Measurements from ENCODE around the gene FAM83E. TPM values are rescaled to one million over a fixed set of nuclear protein-coding genes. Genes with fewer than 3 reads are reported as not detected.
"Not testable (repeated sequence)": the region's sequence is repeated elsewhere in the genome, so short reads cannot be mapped to it uniquely, and the experiment has no call there.

Gene FAM83E
- total RNA-seq, 1 donor from 2014 or later, result not detected

DNA sequence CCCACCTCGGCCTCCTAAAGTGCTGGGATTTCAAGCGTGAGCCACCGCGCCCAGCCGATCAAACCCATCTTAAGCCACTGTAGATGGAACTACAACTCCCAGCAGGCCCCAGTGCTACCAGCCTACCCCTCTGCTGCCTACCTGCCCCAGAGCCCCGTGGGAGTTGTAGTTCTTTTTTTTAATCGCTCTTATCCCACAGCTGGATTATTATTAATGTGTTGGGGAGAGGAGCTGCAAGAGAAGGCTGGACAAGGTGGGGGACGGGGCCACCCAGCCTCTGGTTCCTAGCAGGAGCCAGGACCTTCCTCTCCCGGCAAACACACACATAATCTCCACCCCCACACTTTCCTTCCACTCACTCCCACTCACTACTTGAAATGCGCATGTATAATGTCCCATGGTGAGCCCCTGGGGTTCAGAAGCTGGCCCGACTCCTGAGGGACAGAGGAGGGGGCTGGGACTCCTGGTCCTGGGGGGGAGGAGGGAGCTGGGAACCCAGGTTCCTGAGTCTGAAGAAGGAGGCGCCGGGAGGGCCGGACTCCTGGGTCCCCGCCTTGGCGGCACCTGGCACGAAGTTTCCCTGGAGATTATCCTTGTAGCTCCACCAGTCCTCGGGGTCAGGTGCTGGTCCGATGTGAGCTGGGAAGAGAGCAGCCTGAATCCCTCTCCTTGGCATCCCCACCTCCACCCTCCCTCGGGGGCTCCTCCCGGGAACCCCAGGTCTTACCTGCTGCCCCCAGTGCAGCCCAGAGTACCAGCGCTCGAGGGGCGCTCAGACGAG is 30.2 kb upstream of the FAM83E start:
- intact Hi-C loops (cut with DNase I), result loop anchor here (5.0 kb wide), 2 partner anchors 192 to 312 kb away; partner anchors contain the start of gene HSD17B14
- DNase-seq (ENCODE audit: low spot score), result no peak

DNA sequence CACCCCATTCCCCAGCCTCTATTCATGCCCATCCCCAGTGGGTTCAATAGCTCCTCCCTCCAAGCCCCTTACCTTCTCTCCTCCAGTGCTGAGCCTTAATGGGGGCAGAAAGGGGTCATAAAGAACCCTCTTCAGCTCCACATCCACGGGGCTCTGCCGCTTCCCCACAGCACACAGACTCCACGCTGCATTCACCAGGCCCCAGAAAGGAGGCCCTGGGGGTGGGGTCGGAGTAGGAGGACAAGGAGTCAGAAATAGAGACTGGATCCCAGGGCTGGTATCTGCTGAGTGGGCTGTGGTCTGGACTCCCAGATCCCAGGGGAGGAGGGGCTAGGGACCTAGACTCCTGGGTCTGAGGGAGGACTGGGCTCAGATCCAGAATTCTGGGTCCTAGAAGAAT is 29.5 kb upstream of the FAM83E start:
- no peak for DNase-seq (ENCODE audit: low spot score)
- intact Hi-C loops (cut with DNase I), result no loop called here

DNA sequence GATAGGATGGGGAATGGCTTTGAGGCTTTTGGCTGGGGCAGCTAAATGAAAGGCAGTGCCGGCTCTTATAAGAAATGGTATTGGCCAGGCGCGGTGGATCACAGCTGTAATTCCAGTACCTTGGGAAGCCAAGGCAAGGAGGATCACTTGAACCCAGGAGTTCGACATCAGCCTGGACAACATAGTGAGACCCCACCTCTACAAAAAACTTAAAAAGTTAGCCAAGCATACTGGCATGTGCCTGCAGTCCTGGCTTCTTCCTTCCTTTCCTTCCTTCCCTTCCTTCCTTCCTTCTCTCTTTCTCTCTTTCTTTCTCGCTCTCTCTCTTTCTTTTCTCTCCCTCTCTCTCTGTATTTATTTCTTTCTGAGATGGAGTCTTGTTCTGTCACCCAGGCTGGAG is 28.0 kb upstream of the FAM83E start:
- no peak for DNase-seq (ENCODE audit: low spot score)
- intact Hi-C loops (cut with DNase I), result no loop called here

DNA sequence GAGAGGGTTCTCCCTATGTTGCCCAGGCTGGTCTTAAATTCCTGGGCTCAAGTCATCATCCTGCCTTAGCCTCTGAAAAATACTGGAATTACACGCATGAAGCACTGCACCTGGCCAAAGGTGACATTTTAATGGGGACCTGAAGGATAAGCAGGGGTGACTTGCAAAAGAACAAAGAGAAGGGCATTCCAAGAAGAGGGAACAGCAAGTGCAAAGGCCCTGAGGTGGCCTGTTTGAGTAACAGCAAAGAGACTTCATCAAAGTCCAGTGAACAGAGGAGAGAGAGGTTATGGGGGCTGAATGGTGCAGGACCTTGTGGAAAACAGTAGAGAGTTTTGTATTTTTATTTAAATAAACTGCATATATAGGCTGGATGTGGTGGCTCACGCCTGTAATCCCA is 27.0 kb upstream of the FAM83E start:
- intact Hi-C loops (cut with DNase I), result no loop called here
- no peak for DNase-seq (ENCODE audit: low spot score)

DNA sequence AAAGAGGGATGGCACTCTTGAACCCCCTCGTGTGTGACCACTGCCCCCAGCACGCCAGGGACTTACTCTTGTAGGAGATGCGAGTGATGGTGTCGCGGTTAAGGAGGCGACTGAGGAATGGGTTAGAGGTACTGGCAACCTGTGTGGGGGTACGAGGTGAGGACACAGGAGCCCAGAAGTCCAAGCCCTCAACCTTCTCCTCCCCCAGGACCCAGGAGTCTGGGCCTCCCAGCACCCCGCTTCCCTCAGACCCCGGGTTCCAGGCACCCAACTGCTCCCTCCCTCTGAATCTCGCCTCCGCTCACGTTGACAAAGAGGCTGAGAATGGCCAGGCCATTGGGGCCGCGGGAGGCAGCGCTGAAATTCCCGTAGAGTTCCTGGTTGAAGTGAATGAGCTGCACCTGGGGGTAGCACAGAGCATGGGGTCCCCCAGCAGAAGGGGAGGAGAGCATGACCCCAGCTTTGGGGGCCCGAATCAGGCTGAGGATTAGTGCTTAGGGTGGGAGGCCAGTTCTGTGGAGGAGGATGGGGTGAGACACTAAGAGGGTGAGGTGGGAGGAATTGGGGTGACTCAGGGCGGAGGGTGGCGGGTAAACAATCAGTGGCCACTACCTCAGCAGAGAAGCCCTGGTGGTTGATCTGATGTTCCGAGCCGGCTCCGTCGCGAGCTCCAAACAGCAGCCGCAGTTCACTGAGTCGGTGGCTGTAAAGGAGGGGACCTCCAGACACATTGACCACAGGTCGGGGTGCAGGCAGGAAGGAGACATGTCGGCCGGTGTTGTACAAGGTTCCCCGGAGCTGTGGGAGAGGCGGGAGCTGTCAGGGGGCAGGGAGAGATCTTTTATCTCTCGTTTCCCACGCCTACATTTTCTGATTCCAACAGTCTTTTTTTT is 24.9 kb upstream of the FAM83E start:
- no peak for DNase-seq (ENCODE audit: low spot score)
- intact Hi-C loops (cut with DNase I), result no loop called here

DNA sequence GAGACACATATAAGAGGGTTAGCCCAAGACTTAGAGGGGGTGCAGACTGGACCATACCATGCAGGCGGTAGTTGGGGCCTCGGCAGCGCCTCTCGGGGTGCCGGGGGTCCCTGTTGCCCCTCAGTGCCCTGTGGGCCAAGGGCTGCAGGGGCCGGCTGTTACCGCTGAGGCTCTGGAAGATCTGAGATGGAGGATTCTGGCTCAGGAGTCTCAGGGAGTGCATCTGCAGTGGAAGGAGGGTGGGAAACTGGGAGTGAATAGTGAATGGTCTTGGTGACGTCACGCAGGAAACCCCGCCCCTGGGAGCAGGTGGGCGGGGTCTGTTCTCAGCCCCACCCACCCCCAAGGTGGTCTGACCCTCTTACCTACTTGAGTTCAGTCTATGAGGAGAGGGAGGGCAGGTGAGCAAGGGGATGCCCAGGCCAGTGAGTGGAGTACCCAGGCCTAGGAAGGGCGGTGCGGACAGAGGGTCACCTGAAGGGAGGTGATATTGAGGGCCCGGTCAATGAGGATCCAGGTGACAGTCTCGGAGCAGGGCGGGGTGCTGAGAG is 24.0 kb upstream of the FAM83E start:
- intact Hi-C loops (cut with DNase I), result no loop called here
- no peak for DNase-seq (ENCODE audit: low spot score)

DNA sequence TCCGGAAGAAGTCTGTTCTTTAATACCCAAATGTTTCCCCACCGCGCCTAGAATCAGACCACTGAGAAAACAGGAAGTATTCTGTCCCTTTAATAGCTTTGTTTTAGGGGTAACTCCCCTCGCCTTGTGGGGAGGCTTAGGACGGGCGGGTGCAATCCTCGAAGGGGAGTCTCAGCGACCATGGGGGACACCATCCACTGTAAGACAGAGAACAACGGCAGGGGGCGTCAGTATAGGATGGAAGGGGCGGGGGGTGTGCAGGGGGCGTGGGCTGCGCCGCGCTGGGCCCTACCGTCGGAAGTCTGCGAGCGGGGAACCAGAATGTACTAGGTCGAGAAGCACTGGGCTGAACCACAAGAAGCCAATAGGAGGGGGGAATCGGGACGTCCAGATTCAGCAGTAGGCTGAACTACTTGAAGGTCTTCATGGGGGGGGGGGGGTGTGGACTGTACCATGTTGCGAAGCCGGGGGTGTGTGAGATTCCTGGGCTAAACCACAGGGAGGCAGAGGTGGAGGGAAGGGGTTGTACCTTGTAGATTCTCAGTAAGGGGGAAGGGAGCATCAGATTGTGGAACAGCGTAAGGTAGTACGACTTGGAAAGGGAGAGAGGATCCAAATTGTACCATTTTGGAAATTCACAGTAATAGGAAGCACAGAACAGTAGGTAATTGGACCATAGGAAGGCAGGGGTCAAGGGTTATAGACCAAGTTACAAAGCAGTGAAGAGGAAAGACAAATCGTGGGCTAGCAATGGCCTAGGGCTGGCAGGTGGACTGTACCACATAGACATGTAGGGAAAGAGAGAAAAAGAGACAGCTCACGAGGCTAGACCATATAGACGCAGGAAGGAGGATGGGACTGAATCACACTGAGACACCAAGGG is 23.3 kb upstream of the FAM83E start:
- DNase-seq (ENCODE audit: low spot score), result peak; percentile 91
- intact Hi-C loops (cut with DNase I), result no loop called here

DNA sequence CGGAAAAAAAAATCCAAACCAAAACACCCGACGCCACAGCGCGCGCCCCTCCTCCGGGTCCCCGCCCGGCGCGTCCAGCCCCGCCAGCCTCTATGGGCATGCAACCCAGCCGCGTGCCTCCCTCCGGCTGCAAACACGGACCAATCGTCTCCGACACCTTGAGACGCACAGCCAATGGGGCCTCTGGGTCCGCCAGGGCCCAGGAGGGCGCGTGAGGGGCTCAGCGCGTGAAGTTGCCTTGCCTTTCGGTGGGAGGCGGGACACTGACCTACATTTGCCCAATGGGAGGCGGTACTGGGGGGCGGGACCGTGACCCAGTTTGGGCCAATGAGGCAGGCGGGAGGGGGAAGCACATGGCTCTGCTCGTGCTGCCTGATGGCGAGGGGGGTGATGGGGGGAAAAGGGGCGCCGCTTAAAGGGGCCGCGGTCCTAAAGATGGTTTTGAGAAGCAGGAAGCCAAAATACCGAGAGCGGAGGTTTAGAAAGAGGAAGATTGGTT is 22.6 kb upstream of the FAM83E start:
- intact Hi-C loops (cut with DNase I), result no loop called here
- DNase-seq (ENCODE audit: low spot score), result peak; percentile 98

DNA sequence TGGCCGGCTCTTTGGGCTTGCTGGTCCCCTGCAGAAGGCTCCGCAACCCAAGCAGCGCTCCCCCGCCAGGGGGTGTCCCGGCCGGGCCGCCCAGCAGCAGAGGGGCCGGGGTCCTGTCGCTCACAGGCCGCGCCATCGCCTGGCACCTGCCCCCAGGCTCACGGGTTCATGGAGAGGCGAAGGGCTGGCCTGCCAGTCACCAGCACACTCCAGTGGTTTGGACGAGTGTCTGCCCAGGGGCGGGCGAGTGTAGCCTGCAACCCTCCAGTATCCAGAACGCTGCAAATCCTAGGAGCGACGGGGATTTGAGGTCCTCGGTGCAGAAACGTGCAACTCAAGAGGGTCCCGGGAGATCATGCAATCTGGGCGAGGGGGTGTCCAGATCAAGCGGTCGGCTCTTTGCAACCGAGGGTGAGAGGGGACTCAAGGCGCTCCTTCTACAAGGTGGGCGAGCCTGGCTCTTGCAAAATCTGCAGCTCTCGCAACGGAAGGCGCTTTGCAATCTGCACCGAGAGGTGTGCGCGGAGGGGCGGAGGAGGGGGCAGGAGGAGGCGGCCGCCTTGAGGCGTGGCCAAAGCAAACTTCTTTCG is 22.1 kb upstream of the FAM83E start, which contains the start of gene DBP:
DBP (minus strand) TSS at position 521 of the 590 bp plus-strand sequence; CDS start at position 136, 385 bp downstream.
- no peak for DNase-seq (ENCODE audit: low spot score)
- intact Hi-C loops (cut with DNase I), result no loop called here

DNA sequence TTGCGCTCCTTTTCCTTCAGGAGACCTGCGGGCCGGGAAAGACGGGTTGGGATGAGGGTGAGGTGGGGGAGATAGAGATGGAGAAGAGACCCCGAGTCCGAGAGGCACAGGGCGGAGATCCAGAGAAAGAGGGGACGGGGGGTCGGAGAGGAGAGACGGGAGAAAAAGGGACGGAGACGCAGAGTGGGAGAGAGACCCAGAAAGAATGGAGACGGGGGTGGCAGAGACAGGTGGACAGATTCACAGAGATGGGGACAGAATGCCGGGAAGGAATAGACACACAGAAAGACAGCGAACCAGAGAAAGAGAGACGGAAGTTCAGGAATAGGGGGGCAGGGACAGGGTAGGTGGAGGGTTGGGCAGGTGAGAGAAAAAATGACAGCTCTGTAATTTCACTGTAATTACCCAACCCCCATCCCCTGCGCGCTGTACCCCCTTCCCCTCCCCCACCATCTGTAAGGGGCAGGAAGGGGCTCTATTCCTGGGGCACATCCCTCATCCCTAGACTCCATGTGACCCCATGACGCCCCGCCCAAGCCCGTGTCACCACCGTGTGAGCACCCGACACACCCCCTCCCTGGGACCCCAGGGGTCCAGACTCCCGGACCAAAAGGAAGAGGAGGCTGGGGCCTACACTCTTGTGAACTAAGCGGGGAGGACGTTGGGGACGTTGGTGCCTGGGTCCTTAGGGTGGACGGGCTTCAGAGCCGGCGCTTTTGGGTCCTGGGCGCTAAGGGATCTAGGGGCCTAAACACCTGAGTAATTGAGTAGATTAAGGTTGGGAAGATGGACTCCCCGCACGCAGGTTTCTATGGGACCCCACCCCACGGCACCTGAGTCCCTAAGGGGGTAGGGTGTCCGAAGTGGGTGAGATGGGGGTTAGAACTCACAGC is 21.3 kb upstream of the FAM83E start:
- intact Hi-C loops (cut with DNase I), result no loop called here
- DNase-seq (ENCODE audit: low spot score), result no peak

DNA sequence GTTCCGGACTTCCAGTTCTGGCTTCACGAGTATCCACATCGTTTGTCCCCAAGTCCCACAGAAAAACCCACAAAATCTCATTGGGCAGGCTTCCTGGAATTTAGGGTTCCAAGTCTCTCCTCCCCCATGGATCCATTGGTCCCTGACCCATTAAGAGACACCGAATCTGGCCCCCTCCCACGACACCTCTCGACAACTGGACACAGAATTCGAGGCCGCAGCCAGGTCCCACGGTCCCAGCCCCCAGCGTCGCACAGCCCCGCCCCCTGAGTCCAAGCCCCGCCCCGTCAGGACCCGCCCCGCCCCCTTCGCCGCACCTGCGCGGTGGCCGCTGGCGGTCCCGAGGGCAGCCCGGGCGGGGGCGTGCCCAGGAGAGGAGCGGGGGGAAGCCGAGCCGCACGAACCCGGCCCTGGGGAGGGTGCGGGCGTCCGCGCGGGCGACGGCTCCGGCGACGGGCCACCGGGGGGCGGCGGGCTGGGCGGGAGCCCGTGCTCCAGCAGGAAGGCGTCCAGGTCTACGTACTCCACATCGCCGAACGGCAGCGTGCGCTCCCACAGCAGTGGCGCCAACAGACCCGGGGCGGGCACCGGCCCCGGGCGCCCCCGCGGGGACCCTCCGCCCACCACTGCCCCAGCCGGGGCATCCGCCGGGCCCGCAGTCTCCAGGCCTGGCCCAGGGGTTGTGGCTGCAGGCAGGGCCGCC is 20.5 kb upstream of the FAM83E start:
- DNase-seq (ENCODE audit: low spot score), result peak; percentile 89
- intact Hi-C loops (cut with DNase I), result no loop called here

DNA sequence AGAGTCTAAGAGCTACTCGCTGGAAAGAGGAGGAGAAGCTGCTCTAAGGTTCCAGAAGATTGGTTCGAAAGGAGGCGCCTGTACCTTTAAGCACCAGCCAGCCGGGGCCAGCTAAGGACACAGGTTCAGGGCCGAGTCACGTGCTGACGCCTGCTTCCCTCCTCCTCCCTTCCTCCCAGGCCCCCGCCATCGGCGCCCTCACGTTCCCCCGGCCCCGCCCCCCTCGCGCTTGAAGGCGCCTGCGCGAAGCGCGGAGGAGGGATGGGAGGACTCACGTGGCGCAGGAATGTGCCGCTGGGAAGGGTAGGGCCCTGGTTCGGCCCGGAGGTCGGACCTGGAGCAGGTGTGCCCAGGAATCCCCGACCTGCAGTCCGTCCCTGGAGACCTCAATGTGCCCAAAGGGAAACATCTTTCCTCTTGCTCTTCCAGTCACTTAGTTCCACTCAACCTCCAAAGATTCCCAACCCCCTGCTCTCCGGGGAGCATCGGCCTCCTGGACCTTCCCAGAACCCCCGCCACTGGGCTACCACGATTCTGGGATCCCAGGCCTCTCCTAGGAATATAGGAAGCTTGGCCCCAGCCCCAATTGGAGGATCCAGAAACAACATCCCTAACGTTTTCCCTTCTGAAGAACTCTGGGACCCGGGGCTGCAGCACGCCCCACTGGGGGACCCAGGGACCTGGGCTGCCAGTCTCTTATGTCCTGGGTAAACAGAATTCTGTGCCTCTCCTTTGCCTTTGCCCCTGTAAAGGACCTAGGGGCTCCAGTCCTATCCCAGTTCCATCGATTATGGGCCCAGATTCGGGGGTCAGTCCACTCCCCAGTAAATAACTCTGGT is 19.8 kb upstream of the FAM83E start:
- peak; percentile 97 for DNase-seq (ENCODE audit: low spot score)
- intact Hi-C loops (cut with DNase I), result no loop called here

DNA sequence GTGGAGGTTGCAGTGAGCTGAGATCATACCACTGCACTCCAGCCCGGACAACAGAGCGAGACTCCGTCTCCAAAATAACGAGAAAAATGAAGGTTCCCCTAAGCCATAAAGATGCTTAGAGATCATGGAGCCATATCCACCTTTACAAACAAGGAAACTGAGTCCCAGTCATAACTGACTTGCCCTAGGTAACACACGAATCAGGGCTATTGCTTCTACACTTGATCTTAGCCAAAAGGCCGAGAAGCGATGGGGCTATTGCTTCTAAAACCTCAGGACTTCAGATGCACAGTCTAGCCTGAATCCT is 19.1 kb upstream of the FAM83E start:
- intact Hi-C loops (cut with DNase I), result no loop called here
- DNase-seq (ENCODE audit: low spot score), result no peak

DNA sequence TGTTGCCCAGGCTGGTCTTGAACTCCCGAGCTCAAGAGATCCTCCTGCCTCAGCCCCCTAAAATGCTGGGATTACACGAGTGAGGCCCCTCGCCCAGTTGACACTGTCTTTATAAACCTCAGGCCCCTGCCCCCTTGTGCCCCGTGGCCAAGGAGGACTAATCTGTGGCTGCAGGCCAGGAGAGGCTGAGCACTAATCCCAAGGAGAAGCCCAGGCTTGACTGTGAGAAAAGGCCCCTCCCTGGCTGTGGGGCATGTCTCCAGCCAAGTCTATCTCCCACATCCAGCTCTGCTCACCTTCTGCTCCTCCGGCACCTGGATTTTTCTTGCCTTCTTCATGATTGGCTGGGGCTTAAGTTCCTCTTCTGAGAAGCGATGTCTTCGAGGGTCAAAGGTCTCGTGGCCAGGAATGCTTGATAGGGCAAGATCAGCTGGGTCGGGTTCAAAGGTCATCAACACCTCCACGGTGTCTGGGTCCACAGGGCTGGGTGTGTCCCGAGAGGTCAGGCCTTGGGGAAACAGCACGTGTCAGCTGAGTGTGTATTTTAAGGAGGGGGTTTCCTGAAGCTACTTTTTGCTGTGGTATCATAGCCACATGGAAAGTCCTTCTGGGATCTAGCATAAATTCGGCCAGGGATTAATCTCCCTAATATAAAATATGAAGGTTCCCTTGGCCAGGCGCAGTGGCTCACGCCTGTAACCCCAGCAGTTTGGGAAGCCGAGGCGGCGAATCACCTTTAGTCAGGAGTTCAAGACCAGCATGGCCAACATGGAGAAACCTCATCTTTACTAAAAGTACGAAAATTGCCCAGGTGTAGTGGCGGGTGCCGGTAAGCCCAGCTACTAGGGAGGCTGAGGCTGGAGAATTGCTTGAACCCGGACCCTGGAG is 18.5 kb upstream of the FAM83E start:
- intact Hi-C loops (cut with DNase I), result no loop called here
- DNase-seq (ENCODE audit: low spot score), result no peak

DNA sequence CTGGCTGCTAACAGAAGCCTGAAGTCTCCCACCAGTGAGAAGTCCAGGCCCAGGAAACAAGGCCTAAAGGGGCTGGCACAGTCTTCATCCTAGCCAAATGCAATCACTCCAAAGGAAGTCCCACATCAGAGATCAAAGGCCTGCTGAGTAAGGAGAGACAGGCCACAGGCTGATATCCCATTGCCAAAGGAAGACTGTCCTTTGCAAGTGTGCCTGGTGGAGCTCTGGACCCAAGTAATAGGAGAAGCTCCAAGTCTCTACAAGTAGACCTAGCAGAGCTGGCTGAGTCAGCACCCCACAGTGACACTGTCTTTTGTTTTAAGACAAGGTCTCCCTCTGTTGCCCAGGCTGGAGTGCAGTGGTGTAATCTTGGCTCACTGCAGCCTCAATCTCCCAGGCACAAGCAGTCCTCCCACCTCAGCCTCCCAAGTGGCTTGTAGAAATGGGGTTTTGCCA is 17.8 kb upstream of the FAM83E start:
- no peak for DNase-seq (ENCODE audit: low spot score)

DNA sequence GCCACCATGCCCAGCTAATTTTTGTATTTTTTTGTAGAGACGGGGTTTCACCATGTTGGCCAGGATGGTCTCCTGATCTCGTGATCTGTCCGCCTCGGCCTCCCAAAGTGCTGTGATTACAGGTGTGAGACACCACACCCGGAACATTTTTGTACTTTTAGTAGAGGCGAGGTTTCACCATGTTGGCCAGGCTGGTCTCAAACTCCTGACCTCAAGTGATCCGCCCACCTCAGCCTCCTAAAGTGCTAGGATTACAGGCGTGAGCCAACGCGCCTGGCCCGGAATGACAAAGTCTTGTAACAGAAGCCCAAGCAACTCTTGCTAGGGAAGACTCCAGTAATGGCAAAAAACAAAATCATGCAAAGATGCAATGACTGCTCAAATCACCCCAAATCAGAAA is 17.4 kb upstream of the FAM83E start:
- DNase-seq (ENCODE audit: low spot score); intact Hi-C loops (cut with DNase I): not testable (repeated sequence)

More for the DNA sequence above, 17.8 kb upstream of the FAM83E start:
- intact Hi-C loops (cut with DNase I), result no loop called here

Data from cardiac septum (tissue), 1 donor.